Breast epithelium (tissue), 4 donors: ENCODE data around the gene C19orf85. TPM values are rescaled to one million over a fixed set of nuclear protein-coding genes. Genes with fewer than 3 reads are reported as not detected.
A peak's percentile ranks its signal among the peaks of the same experiment; 100 is the strongest.

Experiments used
- DNase-seq, 2 donors: peaks; one replicate each; pipeline ENCODE4 v3.0.0-alpha.2; 2019; ENCODE audit warnings: low spot score in 2 of 2
- H3K27ac ChIP-seq, 2 donors: fragments of 200-600 bp; sonication (generic) in 1 of 2; one replicate each; pipeline ENCODE4 v1.5.1; 2016 to 2019; ENCODE audit warnings: mild to moderate bottlenecking in 1 of 2
- H3K27me3 ChIP-seq, 2 donors: fragments of 200-600 bp; sonication (generic) in 1 of 2; one replicate each; pipeline versions ENCODE4 v1.5.1 to v1.6.0; 2017 to 2019; ENCODE audit warnings: control low read depth in 1 of 2, mild to moderate bottlenecking in 1 of 2
- H3K36me3 ChIP-seq: fragments of 200-600 bp; one replicate; pipeline ENCODE4 v1.5.1; 2019
- H3K4me1 ChIP-seq, 2 donors: fragments of 200-600 bp; sonication (generic); one replicate each; pipeline ENCODE4 v1.5.1; 2016 to 2019; ENCODE audit warnings: control low read depth in 1 of 2
- H3K4me3 ChIP-seq, 3 donors: fragments of 200-600 bp; sonication (generic); 1 replicate in 2 of 3; 2 replicates in 1 of 3; pipeline ENCODE4 v1.5.1; 2016 to 2019; ENCODE audit warnings: mild to moderate bottlenecking in 3 of 3, moderate library complexity in 2 of 3
- H3K9me3 ChIP-seq, 2 donors: fragments of 200-600 bp; sonication (generic) in 1 of 2; one replicate each; pipeline ENCODE4 v1.5.1; 2016 to 2019; ENCODE audit warnings: control low read depth in 1 of 2
- CTCF ChIP-seq, 3 donors: fragments of 450-650 bp; IDR thresholded peaks; one replicate each; pipeline ENCODE4 v1.5.1; 2016 to 2017; ENCODE audit warnings: antibody characterized with exemption in 3 of 3, mild to moderate bottlenecking in 3 of 3, moderate library complexity in 3 of 3
- POLR2A ChIP-seq: fragments of 450-650 bp; IDR thresholded peaks from one replicate; pipeline ENCODE4 v1.6.1; 2016; ENCODE audit warnings: antibody characterized with exemption, mild to moderate bottlenecking, moderate library complexity
- POLR2AphosphoS5 ChIP-seq, 3 donors: sonication (generic); formaldehyde crosslinking; IDR thresholded peaks; one replicate each; pipeline ENCODE4 v1.6.1; 2017; ENCODE audit warnings: antibody characterized with exemption in 3 of 3
- intact Hi-C: fragments of 100-400 bp; cut with DNase I; formaldehyde crosslinking; loops from one replicate; pipeline ENCODE4 v1.15.1; 2023; ENCODE audit warnings: low total_unique reads
- total RNA-seq, 3 donors: library from RNA; depleted of rRNA; stranded (reverse); fragments of >200 nt; gene quantifications; one replicate each; pipeline ENCODE4 v1.1.0, GENCODE V29; 2016

The C19orf85 gene
- not detected for total RNA-seq

DNA sequence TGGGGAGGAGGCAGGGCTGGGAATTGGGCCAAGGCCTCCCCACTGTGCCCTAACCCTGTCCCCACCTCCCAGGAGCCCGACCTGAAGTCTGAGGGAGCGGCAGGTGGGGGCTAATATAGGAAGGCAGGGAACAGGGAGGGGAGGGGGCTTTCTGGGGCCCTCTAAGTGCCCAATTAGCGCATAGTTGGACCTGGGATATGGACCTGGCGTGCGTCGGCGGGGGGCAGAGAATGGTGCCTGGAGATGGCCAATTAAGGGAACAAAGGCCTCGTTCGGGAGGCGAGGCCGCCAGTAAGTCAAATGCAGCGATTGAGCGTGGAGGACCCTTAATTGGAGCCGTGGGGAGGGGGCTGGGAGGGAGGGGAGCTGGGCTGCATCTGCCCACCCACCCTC is at the start of gene C19orf85:
TSS of gene C19orf85 (minus strand) at position 90 of the 393 bp plus-strand sequence. CDS start 197 bp downstream, outside the sequence.
- no peak for TF ChIP-seq POLR2A
- H3K4me3 ChIP-seq = no peak within 1 kb of the TSS
- H3K9me3 ChIP-seq = no peaks in the 10 kb centered on the region
- intact Hi-C loops = no loop called here
- no peak for DNase-seq
- no peak within 1 kb of the TSS for H3K27ac ChIP-seq
- peaks cover 0 to 4% of the 10 kb centered on the region in 2 donors for H3K4me1 ChIP-seq
- H3K36me3 ChIP-seq = no peaks in the 10 kb centered on the region
- H3K27me3 ChIP-seq = no peaks in the 10 kb centered on the region

GRCh38 chr19:55508120-55508519 is 43.6 kb upstream of the C19orf85 start:
- H3K4me3 ChIP-seq = no peak overlapping the region
- no peaks in the 10 kb centered on the region for H3K27me3 ChIP-seq
- no peaks in the 10 kb centered on the region for H3K9me3 ChIP-seq
- no peak for DNase-seq
- intact Hi-C loops = no loop called here
- H3K27ac ChIP-seq = no peak overlapping the region
- TF ChIP-seq CTCF (IDR thresholded peaks at IDR 0.05) (no peak), POLR2A (no peak), POLR2AphosphoS5 (IDR thresholded peaks at IDR 0.05) (no peak)
- no peaks in the 10 kb centered on the region for H3K36me3 ChIP-seq
- peaks cover 0 to 3% of the 10 kb centered on the region in 2 donors for H3K4me1 ChIP-seq

DNA sequence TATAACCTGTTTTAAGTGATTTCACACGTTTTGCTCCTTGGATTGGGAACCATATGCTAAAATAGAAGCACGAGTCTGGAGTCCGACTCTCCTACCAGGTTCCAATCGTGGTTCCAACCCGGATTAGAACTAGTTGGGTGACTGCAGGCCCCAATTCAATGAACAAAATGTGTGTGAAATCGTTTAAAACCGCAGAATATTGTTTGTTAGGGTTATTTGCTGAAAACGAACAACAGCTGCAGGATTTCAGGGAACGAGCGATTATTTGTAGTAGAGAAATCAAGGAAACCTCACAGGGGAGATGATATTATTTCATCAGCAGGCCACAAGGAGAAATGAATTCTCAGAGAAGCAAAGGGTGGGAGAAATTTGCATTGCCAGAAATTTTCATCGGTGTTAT is 40.4 kb upstream of the C19orf85 start:
- no peak for DNase-seq
- no peaks in the 10 kb centered on the region for H3K27me3 ChIP-seq
- H3K9me3 ChIP-seq = no peaks in the 10 kb centered on the region
- no peak overlapping the region for H3K4me3 ChIP-seq
- peaks cover 0 to 3% of the 10 kb centered on the region in 2 donors for H3K4me1 ChIP-seq
- intact Hi-C loops = loop anchor here (5.0 kb wide), 1 partner anchor 88 kb away; no protein-coding TSS in a partner anchor
- TF ChIP-seq POLR2AphosphoS5 (IDR thresholded peaks at IDR 0.05) (no peak), CTCF (IDR thresholded peaks at IDR 0.05) (no peak)
- no peaks in the 10 kb centered on the region for H3K36me3 ChIP-seq
- H3K27ac ChIP-seq = no peak overlapping the region

DNA sequence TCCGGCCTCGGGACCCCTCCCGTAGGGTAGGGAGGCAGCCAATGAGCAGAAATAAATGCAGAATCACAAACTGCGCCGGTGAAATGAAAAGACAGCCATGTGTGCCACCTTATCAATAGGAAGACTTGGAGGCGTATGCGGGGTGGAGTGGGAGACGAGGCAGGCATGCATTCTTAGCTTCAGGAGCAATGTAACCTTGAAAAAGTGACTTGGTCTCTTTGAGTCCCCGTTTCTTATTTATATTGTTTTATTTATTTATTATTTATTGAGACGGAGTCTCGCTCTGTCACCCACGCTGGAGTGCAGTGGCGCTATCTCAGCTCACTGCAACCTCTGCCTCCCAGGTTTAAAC is 39.7 kb upstream of the C19orf85 start:
- no peaks in the 10 kb centered on the region for H3K9me3 ChIP-seq
- TF ChIP-seq CTCF (IDR thresholded peaks at IDR 0.05) (peak in 1 of 3 donors; percentile 13), POLR2A (no peak), POLR2AphosphoS5 (IDR thresholded peaks at IDR 0.05) (no peak)
- peaks cover 0 to 3% of the 10 kb centered on the region in 2 donors for H3K4me1 ChIP-seq
- no peaks in the 10 kb centered on the region for H3K36me3 ChIP-seq
- no peak for DNase-seq
- no peaks in the 10 kb centered on the region for H3K27me3 ChIP-seq
- H3K4me3 ChIP-seq = peak overlapping the region; percentile 43 to 73 (median 53)
- H3K27ac ChIP-seq = peak overlapping the region in 1 of 2 donors; percentile 80
- intact Hi-C loops = loop anchor here (5.0 kb wide), 1 partner anchor 87 kb away; no protein-coding TSS in a partner anchor

- Histone ChIP-seq H3K4me1 (peaks cover 0 to 3% of the 10 kb centered on the region in 2 donors), H3K4me3 (peak overlapping the region; percentile 43 to 73 (median 53)), H3K9me3 (no peaks in the 10 kb centered on the region), H3K27me3 (no peaks in the 10 kb centered on the region), H3K27ac (peak overlapping the region; percentile 77 to 80), H3K36me3 (no peaks in the 10 kb centered on the region)
- intact Hi-C loops = loop anchor here (5.0 kb wide), 1 partner anchor 86 kb away; no protein-coding TSS in a partner anchor
- peak; percentile 90 to 91 for DNase-seq
- no peak for TF ChIP-seq POLR2A
- peak; percentile 97 to 98 (median 98) for TF ChIP-seq CTCF (IDR thresholded peaks at IDR 0.05)
- peak in 1 of 3 donors; percentile 47 for TF ChIP-seq POLR2AphosphoS5 (IDR thresholded peaks at IDR 0.05)
Observed at GRCh38 chr19:55503502-55504251, 39.1 kb upstream of the C19orf85 start.
